HG03097 (cell line): ENCODE measurements around the gene FBN1.

Experiments
- ATAC-seq: cut with Tn5 transposase; IDR thresholded peaks from one replicate; pipeline ENCODE4 v1.9.1; 2021; ENCODE audit not compliant: unreplicated experiment, low FRiP score

Gene FBN1

GRCh38 chr15:48558226-48558625, 87.3 kb downstream of the FBN1 start:
- no peak for ATAC-seq

- no peak for ATAC-seq
These were observed 88.2 kb downstream of the FBN1 start for GRCh38 chr15:48557335-48557734.

GRCh38 chr15:48556159-48556897, 89.2 kb downstream of the FBN1 start:
- ATAC-seq: no peak

- no peak for ATAC-seq
These were observed 90.1 kb downstream of the FBN1 start for GRCh38 chr15:48555241-48555881.

GRCh38 chr15:48554112-48554511, 91.4 kb downstream of the FBN1 start:
- no peak for ATAC-seq

DNA sequence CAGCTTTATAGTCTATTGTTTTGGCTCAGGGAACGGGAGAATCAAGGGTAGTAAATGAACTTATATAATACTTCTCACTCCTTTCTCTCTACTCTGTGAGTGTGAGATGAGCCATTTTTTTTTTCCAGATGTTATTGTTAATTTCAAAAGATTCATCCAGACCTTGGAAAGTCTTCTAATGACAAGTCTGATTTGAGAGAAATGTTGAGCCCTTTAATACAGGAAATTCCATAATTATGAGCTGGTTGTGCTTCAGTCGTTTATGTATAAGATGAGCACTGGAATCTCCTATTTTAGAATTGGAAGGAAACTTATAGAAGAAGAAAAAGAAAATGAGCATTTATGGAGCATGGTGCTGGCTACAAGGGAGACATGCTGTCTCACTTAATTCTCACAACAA, 92.0 kb downstream of the FBN1 start:
- ATAC-seq: no peak

- no peak for ATAC-seq
These were observed 94.5 kb downstream of the FBN1 start for GRCh38 chr15:48550822-48551525.

GRCh38 chr15:48548455-48548854, 97.1 kb downstream of the FBN1 start:
- ATAC-seq: no peak

GRCh38 chr15:48547286-48547685, 98.2 kb downstream of the FBN1 start:
- ATAC-seq: no peak

- ATAC-seq: no peak
These were observed 99.2 kb downstream of the FBN1 start for GRCh38 chr15:48546296-48546695.

DNA sequence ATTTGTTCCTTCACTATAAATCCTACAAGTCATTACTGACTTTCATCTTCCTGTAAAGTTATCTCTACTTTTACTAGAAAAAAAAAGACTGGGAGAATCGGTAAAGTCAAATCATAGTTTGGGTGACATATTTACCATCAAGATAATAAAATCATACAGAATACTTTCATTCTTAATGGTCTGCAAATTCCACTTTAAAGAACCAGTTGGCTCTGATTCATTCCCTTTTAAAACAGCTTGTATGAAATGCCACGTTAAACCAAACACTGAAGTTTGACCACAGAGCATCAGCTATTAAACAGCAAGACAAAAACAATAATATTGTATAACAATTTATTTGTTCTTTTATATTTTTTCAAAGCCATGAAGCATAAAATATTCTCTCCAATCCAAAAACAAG, 100.7 kb downstream of the FBN1 start:
- no peak for ATAC-seq

DNA sequence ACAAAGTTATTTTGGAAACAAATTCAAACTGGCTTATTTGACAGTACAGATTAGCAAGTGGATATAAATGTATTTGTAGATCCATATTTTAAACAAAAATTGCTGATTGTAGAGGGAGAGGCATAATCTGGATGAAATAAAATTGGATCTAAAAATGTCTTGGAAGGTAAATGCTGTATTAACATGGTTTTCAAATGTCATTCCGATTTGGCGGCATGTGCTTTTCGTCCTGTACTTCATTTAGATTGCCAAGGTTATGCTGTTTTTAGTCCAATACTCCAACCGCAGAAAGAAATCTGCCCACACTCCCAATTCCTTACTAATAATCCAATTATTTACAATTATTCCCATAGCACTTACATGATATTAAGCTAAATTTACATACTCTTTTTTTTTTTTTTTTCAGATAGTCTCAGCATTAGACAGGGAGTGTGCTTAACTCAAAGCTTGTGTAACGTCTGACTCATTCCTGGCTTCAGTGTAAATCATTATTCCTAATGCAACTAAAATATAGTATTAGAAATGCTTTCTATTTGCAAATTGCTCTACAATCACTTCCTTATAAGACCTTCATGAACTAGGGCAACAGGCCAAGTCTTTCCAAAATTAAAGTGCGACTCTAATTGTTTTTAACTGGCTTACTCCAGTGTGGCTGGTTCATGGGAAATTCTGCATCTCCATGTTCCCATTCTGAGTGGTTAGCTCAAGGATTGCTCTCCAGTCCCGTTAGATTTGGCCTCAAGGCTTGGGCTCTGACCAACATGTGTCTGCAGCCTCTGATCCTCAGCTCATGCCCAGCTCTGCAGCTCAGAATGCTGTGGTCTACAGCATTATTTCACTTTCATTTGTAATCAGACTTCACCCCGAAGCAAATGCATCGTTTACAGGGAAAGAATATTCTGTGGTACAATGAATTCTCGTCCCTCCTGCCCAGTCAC, 103.9 kb downstream of the FBN1 start:
- peak; percentile 75 for ATAC-seq

DNA sequence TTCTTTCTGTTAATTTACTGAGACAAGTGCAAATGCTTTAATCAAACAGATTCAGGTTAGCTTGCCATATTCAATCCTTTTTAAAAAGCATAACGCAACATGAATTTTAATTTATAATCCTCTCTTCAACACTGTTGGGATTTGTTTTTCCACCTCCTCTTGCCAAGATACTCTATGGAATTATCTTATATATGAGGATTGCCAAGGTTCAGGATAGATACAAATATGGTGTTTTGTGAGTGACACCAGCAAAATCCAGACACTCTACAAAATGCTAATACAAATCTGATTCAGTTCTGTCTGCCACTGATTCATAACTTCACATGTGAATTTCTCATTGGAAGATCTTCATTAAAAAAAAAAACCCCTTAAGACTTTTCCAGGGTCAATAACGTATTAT, 104.8 kb downstream of the FBN1 start:
- no peak for ATAC-seq

GRCh38 chr15:48538941-48539340, 106.6 kb downstream of the FBN1 start:
- ATAC-seq: no peak

- ATAC-seq: no peak
These were observed 108.0 kb downstream of the FBN1 start for GRCh38 chr15:48537271-48538113.

DNA sequence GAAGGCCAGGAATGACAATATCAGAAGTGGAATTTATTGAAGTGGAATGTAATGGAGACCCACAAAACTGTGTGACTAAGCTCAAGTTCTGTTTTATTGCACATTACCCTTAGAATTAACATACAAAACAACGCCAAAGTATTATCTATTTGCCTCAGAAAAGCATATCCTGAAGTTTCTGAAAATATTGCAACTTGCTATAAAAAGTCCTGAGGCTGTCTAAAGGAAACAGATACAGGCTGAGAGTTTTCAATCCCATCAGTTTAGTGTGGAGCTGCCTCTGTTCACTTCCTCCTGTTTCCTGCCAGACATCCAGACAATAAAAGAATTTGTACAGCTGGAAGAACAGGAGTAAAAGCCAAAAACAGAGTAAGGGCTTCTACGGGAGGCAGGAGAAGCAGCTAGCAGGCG, 108.8 kb downstream of the FBN1 start:
- no peak for ATAC-seq

- ATAC-seq: no peak
These were observed 111.5 kb downstream of the FBN1 start for GRCh38 chr15:48533982-48534381.

DNA sequence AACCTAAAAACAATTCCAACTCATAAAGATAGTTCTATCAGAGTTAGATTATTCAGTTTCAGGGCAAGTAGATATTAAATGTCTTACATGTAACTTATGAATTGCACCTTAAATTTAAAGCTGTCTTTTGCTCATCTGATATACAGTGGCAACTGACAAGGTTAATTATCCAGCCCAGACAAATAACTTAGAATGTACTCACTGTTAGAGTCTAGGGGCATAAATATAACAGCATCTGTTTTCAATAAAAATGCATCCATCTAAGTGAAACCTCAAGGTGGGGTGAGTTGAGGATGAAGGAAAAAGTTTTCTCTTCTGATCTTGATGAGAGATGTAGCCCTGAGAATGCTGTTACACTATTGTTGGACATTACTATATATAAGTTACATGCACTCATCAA, 112.6 kb downstream of the FBN1 start:
- no peak for ATAC-seq

DNA sequence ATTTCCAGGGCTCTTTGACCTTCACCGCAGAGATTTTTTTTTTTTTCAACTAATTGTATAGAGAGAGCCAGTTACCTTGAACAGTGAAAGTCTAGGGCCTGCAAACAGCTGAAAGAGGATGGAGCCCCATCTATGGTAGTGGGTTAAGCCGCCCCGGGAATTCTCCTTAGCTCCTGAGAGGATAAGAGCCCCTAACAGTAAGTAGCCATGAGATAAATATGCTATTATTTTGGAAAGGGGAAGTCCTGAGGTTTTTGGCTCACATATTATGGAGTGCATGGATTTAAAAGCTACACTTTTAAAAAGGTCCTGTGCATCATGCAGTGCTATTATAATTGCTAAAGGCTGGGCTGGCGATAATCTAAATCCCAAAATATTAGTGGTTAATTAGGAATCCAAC, 115.0 kb downstream of the FBN1 start:
- ATAC-seq: no peak

- ATAC-seq: no peak
These were observed 116.6 kb downstream of the FBN1 start for GRCh38 chr15:48528921-48529320.
